GM19455 (cell line): ENCODE measurements around the gene ASIC2.

Experiments
- ATAC-seq: cut with Tn5 transposase; IDR thresholded peaks from one replicate; pipeline ENCODE4 v1.9.1; 2021; ENCODE audit not compliant: unreplicated experiment

ASIC2 gene

DNA sequence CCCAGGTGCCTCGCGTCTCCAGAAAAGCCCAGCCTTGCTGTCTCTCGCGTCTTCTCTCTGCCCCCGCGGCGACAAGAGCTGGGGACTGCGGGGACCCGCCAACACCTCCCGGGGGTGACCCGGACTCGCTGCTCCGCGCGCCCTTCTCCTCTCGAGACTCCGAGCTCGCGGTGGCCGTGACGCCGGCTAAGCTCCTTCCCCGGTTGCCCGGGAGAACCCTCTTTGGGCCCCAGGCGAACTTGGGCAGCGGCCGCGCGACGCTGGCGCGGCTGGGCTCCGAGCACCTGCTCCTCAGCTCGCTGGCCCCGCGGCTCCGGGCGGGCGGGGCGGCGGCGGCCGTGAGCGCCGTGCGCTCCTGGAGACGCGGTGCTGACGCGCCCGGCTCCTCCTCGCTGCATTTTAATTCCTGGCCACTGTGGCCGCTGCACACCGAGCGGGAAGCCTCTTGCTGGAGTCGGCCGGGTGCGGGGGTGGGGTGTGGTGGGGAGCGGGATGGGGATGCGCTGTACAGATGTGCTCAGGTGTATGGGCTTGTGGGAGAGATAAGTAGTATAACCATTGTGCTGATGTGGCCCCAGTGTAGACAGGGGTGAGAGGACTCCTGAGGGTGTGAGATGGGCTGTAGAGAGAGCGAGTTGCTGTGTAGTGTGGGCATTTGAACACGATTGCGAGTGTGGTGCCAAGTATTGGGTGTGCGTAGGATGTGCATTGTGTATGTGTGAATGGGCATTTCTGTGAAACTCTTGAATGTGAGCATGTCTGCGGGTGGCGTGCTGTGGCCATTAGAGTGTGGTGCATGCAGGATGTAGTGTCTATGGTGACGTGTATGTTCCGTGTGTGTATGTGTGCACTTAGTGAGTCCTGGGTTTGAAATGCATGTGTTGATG lies at the start of gene ASIC2:
Gene ASIC2 (minus strand): TSS at position 315 of the 887 bp plus-strand sequence.
- ATAC-seq = no peak

DNA sequence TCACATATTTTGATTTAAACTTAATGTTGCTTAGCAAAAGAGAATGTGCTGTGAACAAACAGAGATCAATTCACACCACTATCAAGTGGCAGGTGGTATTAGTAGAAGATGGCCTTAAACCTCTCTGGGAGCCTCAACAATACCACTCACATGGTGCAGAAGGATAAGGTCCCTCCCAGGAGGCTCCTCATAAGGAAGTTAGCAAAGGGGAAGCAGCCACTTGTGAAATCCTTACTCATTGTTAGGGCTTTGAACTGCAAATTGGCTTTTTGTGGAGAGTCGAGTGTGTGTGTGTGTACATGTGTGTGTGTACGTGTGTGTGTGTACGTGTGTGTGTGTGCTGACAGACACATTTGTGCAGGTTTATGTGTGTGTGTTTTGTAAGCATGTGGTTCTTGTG lies 48.9 kb upstream of the ASIC2 start:
- no peak for ATAC-seq

DNA sequence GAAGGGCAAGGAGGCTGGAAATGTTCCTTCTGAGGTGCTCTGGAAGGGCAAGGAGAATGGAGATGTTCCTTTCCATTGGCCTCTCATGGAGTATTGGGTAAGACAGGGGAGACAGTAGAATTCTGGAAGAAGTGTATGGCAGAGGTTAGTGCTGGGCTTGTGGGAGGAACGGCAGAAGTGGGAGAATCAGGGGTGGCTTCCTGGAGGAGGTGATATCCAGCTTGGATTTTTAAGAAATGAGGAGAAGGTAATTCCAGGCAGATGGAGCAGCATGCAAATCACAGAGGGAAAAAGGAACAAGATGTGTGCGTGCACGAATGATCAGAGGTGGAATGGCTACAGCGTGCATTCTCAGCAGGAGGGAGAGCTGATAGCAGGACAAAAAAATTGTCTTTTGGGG lies 45.1 kb upstream of the ASIC2 start:
- no peak for ATAC-seq

DNA sequence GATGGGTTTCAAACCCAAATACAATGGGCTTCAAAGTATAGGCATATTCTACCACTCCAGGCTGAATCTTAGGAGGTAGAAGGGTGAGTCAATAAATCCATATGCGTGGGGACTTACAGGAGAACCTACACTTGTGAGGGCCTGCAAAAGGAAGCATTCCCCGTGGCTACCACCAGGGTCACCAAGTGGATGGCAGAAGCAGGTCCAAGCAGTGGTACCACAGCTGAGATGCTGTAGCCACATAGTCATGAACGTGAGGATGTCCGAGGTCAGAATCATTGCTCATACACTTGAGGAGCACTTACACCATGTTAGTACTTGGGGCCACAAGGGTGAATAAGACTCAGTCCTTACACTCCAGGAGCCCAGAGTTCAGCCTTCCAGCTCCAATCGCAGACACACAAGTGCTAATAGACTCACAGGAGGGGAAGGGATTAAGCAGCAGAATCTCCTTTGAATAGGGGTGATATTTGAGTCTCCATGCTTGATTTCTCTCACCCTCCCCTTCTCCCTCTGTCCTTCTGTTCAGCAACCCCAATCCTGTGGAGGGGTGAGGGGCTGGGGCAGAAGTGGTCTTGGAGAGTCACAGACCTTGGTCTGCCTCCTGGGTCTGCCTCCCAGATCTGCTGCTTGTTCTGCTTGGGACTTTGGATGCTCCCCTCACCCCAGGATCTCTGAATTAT lies 42.5 kb upstream of the ASIC2 start:
- no peak for ATAC-seq

DNA sequence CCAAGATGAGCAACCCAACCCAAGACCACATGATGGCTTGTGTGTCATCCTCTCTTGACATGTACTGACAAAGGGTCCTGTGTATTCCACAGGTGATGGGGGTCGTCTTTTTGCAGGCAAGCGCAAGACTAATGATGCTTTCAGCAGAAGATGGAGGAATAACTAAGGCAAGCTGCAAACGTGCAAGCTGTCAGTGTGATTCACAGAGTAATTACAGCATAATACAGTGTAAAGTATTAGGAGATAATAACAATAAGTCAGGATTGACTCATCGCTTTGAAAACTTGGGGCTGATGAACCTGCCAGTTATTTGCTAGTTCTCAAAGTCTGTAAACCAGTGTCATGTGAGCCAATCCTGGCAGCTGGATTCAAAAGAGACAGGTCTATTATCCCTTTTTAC lies 41.6 kb upstream of the ASIC2 start:
- ATAC-seq = no peak

DNA sequence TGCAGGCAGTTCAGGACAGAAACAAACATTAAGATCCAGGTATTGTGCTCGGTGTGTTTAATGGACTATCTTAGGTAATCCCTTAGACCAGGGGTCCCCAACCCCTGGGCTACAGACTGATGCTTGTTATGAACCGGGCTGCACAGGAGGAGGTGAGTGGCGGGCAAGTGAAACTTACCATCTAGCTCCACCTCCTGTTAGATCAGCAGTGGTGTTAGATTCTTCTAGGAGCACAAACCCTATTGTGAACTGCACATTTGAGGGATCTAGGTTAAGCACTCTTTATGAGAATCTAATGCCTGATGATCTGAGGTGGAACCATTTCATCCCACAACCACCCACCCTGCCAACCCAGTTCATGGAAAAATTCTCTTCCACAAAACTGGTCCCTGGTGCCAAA lies 37.8 kb upstream of the ASIC2 start:
- no peak for ATAC-seq

DNA sequence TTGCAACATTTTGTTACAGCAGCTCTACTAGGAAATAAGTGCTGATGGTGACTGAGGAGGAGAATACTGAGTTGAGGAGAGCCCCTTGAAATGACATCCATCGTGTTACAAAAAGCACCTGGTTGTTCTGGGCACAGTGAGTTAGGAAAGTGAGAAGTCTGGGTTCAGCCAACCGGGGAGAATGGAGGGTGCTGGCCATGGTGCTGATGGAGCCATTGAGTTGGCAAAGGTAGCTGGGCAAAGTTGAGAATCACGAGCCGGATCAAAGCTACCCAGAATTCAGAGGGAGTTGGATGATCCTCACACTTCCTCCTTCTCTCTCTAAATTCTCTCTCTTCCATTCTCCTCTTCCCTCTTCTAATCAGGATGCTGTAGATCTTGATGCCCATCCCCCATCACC lies 35.0 kb upstream of the ASIC2 start:
- no peak for ATAC-seq

DNA sequence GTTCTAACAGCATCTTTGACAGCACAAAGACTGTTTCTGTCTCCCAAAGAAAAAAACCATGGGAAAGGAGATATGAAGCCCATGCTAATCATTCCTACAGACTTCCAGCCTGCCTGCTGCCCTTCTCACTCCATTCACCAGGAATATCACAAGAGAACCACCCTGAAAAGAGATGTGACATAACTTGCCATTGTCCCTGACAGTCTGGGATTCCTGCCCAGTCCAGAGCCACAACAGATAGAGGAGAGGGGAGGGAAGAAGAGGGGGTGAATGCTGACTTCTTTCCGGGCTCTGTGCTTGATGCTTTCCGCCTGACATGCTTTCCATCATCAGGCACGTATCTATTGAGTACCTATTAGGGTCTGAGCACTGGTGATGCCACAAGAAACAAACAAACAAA lies 31.6 kb upstream of the ASIC2 start:
- ATAC-seq = no peak

DNA sequence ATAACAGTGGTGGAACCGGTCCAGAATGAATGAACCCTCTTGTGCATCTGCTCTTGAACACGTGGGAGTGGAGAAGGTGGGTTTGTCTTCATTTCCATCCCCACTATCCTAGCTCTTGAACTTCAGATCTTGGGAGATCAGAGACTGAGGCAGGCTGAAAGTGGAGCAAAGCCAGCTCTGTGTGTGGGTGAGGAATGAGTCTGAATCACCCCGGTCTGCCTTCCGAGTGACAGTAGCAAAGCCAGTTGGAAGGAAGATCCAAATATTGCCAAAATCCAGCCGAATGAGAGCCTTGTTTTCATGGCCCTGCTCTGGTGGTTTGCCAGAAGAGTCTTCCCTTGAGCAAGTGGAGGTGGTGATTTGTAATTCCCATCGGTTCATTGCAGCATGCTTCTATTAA lies 29.0 kb upstream of the ASIC2 start:
- no peak for ATAC-seq

DNA sequence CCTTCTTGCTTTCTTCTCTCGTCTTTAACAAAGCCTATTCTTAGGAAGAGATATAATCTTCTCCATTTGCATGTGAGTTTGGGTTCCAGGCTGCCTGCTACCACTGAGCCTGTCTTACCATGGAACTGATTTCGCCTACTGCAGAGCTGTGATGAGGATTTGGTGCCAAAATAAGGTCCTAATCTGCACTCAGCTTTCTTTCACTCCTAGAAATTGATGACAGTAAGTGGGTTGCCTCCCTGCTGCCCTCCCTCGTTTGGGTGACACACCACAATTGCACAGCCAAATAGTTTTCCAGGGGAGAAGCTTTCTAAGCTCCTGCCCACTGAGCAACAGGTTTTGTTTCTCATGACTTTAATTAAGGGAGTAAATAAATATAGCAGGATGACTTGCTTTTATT lies 25.1 kb upstream of the ASIC2 start:
- ATAC-seq = no peak

DNA sequence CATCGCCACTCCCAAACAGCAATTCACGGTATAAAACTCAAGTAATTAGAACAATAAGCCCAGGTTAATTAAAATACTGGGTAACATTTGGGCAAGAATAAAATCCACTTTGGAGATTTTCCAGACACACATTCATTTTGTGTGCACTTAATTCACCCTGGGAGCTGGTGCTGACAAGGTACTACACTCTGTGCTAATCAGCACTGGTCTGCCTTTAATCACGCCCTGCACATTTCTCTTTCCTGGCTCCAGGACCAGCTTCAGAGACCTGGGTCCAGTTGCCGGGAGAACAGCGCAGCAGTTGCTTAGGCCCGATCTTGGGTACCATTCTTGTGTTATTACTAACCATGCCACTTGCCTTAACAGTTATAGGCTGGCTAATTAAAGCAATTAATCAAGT lies 23.7 kb upstream of the ASIC2 start:
- no peak for ATAC-seq

DNA sequence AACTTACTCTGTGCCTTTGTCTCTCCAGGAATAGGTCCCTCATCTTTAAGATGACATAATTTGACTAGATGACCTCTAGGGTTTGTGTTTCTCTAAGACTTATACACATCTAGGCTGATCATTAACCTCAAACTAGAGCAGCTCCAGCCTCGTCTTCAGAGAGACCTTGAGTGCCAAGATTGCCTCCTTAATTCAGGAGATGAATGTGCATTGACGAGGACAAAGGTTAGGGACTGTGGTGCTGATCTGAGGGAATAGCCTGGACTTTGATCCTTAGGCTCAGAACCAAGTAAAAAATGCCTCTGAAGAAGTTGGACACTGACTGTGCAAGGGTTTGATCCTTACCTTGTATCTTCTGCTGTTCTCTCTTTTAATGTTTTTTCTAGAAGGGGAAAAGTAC lies 17.2 kb upstream of the ASIC2 start:
- no peak for ATAC-seq

DNA sequence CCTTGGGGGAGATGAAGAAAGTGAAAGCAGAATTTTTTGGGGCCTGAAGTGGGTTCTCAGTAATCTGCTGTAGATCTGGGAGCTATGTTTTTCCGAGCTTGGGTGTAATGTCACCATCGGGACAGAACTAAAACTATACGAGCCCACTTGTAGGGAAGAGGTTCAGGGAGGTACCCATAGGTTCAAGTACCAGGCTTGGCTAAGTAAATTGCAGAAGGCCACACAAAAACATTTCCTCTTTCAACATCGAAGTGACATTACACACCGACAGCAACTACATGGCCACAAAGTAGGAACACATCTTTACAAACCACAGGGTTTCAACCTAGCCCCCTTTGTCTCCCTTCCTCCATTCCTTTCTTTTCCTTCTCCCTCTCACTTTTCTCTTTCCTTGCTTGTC lies 10.2 kb upstream of the ASIC2 start:
- no peak for ATAC-seq

DNA sequence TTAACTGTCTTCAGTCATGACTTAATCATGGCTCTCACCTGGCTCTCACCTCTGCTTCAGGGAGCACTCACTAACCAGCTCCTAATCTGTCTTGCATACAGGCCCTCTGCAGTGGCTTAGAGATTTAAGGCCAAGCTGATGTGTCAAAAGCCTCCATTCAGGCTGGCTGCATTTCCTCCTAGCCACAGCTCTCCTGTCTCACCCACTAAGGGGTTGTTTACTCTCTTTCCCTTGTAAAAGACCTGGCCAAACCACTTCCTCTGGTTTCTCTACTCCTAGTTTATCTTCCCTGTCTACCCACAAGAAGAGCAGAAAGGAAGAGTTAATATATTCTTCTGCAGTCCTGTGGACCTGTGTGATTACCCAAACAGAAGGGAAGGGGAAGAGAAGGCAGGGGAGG lies 9.3 kb upstream of the ASIC2 start:
- ATAC-seq = no peak

DNA sequence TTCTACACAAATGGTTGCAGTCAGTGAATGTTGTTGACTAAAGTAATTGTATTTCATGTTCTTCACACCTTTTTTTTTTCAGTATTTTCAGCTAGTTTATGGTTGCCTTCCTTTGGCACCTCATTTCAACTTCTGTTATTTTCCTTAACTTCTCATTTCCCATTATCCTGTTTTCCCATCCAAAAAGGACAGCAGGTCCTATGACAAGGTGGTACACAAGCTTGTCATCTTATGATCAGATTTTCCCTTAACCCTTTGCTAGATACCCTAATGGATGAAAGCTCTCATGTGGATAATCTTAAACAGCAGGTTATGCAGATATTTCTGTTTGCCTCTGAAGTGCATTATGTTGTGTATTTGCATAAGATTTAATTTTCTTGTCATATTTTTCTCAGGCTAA lies 7.1 kb upstream of the ASIC2 start:
- no peak for ATAC-seq

DNA sequence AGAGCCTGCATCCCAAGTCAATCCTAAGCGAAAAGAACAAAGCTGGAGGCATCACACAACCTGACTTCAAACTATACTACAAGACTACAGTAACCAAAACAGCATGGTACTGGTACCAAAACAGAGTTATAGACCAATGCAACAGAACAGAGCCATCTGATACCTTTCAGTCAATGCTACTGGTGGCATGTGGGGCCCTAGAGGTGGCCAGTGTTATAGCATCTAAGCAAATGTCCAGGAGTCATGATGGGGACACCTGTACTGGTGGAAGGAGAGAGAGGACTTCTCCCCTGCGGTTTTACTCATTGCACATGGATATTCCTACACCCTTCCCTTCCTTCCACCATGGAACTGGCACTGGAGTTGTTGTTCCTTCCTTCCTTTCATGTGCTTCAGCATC lies 6.0 kb upstream of the ASIC2 start:
- no peak for ATAC-seq

DNA sequence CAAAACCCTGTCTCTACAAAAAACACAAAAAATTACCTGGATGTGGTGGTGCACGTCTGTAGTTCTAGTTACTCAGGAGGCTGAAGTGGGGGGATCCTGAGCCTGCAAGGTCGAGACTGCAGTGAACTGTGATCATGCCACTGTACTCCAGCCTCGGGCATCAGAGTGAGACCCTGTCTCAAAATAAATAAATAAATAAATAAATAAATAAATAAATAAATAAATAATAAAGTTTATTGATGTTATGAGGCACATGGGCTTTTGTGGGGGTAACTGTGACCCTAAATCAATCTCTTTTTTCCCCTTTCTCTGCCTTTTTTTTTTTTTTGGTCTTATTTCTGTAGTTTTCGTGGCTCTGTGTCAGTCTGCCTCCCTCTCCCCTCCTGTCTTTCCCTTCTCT lies 4.5 kb upstream of the ASIC2 start:
- no peak for ATAC-seq

DNA sequence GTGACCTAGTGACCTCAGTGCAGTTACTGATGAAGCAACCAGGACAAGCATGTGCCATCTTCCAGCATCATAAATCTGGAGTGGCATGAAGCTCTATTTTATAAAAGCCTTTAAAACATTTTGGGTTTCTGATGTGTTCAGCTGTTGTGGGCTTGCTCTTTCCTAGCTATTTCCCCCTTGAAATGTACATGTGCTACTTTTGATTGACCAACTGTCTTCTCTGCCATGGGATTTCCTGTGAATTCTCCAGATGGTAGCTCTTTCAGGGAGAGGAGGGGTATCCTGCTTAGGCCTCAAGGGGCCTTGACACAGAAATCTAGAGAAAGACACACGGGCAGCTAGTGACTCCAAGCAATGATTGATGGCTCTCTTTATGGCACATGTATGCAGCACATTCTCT lies 1.9 kb upstream of the ASIC2 start:
- ATAC-seq = no peak

DNA sequence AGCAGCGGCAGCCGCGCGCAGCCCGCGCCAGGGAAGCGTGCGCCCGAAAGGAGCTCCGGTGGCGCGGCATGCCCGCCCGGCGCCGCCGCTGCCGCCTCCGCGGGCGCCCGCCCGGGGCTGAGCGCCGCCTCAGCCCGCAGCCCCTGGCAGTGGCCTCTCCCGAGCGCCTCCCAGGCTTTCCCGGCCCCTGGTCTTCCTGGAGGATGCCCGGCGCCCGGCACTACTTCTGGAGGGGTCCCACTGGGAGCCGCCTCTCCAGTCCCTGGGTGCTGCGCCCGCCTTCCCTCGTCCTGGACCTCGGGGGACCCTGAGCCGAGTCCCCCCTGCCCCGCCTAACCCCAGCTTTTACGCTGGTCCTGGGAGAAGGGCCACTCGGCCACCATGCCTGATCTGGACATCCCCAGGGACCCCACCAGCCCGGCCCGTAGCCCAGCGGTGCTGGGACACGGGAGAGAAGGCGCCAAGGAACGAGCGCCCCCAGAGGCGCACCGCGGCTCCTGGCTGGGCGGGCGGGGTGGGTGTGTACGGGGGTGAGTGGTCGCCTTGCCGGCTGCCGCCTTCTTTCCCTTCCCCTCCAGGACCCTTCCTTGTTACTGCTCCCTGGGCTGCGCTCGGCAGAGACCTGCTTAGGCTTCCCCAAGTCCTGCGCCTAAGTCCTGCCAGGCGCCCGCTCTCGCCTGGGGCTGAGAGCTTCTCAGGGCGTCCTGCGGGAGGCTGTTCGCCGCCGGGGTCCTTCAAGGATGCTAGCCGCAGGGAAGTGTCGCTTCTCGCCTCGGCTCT lies 704 bp downstream of the ASIC2 start:
- no peak for ATAC-seq

DNA sequence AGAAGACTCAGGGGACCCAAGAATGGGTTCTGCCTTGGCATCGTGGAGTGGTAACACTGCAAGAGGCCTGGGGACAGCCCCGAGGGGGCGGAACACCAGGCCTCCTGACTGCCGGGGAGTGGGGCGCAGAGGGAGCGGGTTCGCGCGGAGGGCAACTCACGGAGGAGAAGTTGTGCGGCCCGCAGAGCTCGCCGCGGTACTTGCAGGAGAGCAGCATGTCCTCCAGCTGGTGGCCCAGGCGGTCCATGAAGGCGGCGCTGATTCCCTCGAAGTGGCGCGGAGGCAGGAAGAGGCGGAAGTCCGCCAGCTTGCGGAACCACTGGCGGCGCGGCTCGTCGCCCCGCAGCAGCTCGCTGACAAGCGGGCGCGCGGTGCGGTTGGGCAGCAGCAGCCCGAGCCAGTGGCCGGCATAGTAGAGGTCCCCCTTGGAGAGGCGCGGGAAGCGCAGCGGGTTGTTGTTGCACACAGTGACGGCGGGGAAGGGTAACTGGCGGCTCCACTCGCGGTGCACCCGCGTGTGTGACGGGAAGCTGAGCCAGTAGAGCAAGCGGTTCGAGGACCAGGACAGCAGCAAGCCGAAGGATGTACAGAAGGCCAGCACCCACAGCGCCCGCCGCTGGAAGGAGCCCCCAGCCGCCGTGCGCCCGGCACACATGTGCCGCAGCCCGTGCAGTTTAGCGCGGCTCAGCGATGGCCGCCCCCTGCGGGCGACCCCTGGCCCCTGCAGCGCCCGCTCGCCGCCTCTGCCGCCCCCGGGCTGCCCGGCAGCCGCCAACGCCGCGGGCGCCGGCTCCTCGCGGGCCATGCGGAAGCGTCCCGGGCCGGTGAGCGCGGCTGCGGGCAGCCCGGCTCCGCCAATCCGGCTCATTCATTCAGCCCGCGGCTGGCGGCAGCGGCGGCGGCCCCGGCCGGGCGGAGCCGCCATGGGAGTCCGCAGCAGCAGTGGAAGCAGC lies 1.6 kb downstream of the ASIC2 start:
- no peak for ATAC-seq

DNA sequence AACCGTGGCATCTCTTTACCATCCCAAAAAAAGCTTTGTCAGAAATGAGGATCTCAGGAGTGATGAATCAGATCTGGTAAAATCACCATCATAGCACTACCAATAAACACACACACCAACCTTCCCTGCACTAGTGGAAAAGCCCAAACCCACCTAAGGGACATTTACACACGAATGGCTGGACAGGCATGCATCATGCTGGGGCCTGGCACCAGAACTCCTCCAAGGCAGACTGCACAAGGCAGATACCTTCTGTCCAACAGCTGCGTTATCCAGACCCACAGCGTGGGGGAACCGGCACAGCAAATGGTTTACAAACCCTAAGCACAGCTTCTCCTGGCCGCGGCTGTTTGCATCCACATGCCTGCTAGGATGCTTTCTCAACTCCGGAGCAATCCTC lies 2.8 kb downstream of the ASIC2 start:
- no peak for ATAC-seq
